Activated CD8-positive, alpha-beta memory T cell treated with anti-CD3 and anti-CD28 coated beads, Interleukin-2, amount 50 U/mL, for 24 hours (primary cell): ENCODE measurements around the gene PLCL1.
"Not testable (repeated sequence)": the region's sequence is repeated elsewhere in the genome, so short reads cannot be mapped to it uniquely, and the experiment has no call there.

ENCODE experiments used
- DNase-seq: peaks from one replicate; pipeline ENCODE4 v3.0.0-alpha.2; 2020; ENCODE audit errors: extremely low read depth

PLCL1 gene

DNA sequence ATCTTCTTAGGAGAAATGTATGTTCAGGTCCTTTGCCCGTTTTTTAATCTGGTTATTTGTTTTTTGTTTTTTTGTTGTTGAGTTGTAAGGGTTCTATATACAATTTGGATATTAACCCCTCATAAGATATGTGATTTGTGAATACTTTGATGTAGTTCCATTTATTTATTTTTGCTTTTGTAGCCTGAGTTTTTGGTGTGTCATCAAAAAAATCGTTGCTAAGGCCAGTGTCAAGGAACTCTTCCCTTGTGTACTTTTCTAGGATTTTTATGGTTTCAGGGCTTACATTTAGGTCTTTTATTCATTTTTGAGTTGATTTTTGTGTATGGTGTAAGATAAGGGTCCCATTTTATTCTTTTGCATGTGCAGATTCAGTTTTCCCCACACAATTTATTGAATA lies 372.6 kb downstream of the PLCL1 start:
- DNase-seq = no peak

- no peak for DNase-seq
Observed at GRCh38 chr2:198178766-198179165, 374.4 kb downstream of the PLCL1 start.

GRCh38 chr2:198186257-198186656 lies 381.9 kb downstream of the PLCL1 start:
- DNase-seq = no peak

GRCh38 chr2:198187841-198188240 lies 383.4 kb downstream of the PLCL1 start:
- DNase-seq = no peak

GRCh38 chr2:198188982-198189381 lies 384.6 kb downstream of the PLCL1 start:
- DNase-seq = no peak

GRCh38 chr2:198191651-198192050 lies 387.3 kb downstream of the PLCL1 start:
- no peak for DNase-seq

DNA sequence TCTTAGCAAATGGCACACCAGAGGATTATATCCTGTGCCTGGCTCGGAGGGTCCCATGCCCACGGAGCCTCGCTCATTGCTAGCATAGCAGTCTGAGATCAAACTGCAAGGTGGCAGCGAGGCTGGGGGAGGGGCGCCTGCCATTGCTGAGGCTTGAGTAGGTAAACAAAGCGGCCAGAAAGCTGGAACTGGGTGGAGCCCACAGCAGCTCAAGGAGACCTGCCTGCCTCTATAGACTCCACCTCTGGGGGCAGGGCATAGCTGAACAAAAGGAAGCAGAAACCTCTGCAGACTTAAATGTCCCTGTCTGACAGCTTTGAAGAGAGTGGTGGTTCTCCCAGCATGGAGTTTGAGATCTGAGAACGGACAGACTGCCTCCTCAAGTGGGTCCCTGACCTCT lies 392.2 kb downstream of the PLCL1 start:
- DNase-seq = not testable (repeated sequence)
